Epidermal melanocyte (primary cell): ENCODE results near the gene MRPL1.
A peak's percentile ranks its signal among the peaks of the same experiment; 100 is the strongest.
"Not testable (repeated sequence)": the region's sequence is repeated elsewhere in the genome, so short reads cannot be mapped to it uniquely, and the experiment has no call there.

Experiments
- DNase-seq: peaks from one replicate; pipeline ENCODE4 v3.0.0; 2011; ENCODE audit warnings: low spot score; ENCODE audit not compliant: insufficient read length

MRPL1 gene

DNA sequence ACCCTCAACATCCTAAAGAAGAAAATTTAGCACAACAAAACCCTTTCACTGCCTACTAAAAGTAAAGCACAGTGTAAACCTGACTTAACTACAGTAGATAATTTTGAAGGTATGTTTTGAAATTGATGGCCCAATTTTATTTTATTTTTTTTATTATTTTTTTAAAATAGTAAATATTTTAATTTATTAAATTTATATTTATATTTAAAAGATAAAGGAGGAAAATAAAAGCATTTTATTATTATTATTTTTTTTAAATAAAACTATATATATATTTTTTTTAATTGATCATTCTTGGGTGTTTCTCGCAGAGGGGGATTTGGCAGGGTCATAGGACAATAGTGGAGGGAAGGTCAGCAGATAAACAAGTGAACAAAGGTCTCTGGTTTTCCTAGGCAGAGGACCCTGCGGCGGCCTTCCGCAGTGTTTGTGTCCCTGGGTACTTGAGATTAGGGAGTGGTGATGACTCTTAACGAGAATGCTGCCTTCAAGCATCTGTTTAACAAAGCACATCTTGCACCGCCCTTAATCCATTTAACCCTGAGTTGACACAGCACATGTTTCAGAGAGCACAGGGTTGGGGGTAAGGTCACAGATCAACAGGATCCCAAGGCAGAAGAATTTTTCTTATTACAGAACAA, 120.4 kb downstream of the MRPL1 start:
- DNase-seq = not testable (repeated sequence)

DNA sequence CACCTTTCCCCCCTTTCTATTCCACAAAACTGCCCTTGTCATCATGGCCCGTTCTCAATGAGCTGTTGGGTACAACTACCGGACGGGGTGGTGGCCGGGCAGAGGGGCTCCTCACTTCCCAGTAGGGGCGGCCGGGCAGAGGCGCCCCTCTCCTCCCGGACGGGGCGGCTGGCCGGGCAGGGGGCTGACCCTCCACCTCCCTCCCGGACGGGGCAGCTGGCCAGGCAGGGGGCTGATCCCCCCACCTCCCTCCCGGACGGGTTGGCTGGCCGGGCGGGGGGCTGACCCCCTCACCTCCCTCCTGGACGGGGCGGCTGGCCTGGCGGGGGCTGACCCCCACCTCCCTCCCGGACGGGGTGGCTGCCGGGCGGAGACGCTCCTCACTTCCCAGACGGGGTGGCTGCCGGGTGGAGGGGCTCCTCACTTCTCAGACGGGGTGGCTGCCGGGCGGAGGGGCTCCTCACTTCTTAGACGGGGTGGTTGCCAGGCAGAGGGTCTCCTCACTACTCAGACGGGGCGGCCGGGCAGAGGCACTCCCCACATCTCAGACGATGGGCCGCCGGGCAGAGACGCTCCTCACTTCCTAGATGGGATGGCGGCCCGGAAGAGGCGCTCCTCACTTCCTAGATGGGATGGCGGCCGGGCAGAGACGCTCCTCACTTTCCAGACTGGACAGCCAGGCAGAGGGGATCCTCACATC, 121.1 kb downstream of the MRPL1 start:
- DNase-seq = not testable (repeated sequence)

DNA sequence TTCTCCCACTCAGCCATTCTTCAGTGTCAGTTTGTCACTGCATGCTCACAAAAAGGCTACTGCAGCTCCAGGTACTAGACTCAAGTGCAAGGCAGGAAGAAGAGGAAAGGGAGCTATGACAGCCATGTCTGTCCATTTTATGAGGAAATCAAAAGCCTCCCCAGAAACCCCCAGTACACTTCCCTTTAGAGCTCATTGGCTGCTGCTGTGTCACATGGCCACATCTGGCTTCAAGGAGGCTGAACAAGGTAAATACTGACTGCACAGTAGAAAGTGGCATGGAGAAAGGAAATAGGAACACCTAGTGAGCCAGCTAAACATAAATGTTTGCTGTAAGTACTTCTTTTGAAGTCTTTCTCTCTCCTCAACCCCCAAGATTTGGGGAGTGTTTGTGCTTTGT, 127.3 kb downstream of the MRPL1 start:
- DNase-seq = no peak

DNA sequence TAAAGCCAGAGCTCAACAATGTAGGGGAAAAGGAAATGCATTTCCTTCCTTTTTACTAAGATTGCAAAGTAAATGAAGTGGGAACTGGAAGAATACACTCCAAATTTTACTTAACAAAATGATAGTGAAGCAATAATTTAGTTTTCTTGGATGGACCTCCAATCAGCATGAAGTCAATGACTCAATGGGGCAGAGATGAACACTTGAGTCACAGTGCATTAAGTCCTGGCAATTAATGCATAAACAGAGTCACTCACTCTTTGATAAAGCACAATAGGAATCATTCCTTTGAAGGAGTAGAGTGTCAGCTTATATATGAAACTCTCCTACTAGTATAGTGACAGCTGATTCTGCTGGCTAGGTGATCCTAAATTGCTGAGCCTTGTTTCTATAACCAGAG, 127.8 kb downstream of the MRPL1 start:
- no peak for DNase-seq

GRCh38 chr4:77990904-77991358, 128.3 kb downstream of the MRPL1 start:
- DNase-seq = no peak

- DNase-seq = no peak
Measured at GRCh38 chr4:77992581-77992980, 130.0 kb downstream of the MRPL1 start.

DNA sequence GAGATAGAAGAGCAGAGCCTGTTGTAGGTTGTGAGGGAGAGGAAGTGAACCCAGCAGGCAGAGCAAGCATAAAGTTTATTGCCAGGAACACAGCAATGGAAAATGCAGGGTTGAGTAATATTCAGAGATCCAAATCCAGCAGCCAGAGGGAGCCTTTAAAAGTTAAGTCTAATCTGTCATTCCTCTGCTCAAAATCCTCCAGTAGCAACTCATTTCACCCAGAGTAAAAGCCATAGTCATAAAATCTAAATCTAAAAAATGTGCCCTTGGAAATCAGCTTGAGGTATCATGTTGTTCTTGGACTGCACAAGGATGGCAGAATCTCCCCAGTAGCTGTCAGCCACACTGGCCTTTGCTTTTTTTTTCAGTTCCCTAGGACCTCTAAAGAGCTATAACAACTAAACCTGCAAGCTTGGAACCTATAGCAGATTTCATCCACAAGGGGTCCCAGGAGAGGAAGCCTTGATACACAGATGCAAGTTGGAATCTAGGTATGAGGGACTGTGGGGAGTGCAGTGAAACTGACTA, 131.6 kb downstream of the MRPL1 start:
- peak; percentile 59 for DNase-seq

GRCh38 chr4:77996076-77996475, 133.4 kb downstream of the MRPL1 start:
- DNase-seq = no peak

GRCh38 chr4:78001531-78001930, 138.9 kb downstream of the MRPL1 start:
- no peak for DNase-seq

DNA sequence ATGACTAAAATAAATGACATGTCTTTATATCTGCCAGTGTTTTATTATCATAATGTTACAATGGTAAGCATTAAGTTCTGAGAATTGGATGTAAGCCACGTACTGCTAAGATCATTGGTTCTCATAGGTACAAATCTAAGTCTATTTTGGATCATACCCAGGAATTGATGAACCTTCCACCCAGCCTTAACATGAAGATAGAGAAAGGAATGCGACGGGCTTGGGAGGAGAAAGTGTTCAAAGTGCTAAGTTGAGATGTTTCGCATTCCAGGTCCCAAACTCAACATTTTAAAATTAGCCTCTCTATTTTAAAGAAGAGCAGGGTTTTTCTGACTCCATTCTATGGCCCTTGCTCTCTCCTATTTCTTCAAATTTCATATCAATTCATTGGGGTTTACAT, 139.6 kb downstream of the MRPL1 start:
- DNase-seq = no peak
